NCI-H1417 treated with DMSO at 0.1 percent for 48 hours (cell line): ENCODE results near the gene CIB1.

Experiments used
- DNase-seq: peaks from one replicate; lab custom pipeline; 2025; lab: John Stamatoyannopoulos, UW

Gene CIB1

DNA sequence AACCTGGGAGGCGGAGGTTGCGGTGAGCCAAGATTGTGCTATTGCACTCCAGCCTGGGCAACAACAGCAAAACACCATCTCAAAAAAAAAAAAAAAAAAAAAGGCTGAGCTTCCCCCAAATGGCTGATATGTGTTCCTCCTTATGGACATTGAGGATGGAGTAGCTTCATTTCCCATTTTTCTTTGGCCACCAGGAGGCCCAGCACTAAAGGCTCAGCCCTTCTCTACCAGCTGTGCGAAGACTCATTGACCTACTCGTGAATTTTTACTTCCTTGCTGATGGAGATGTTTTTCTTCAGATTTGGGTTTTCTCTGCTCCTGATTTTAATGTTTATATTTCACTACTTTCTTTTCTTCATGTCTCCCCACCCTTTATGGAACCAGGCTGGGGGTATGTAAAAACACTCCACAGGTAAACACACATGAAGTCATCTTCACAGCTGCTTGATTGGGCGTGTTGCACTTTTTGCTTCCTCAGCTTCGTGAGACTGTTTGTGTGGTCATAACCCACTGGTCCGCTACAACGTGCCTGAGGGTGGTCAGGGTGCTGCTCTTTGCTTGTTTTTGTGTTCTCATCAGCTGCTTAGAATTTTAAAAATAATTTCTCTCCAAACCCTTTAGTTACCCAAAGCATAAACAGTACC, 19.1 kb downstream of the CIB1 start:
- no peak for DNase-seq

DNA sequence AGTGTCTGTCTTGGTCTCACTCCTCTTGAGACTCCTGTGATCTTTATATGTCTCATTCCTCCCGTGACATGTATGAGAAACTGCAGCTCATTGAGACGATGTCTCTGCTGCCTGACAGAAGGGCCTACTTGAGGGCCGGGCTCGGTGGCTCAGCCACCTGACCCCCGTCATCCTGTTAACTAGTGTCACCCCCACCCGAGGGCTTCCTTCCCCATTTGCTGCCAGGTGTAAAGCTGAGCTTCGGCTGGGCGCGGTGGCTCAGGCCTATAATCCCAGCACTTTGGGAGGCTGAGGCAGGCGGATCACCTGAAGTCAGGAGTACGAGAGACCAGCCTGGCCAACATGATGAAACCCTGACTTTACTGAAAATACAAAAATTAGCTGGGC, 19.9 kb downstream of the CIB1 start:
- no peak for DNase-seq

- DNase-seq: no peak
Observed at GRCh38 chr15:90213122-90213817, 20.5 kb downstream of the CIB1 start.

DNA sequence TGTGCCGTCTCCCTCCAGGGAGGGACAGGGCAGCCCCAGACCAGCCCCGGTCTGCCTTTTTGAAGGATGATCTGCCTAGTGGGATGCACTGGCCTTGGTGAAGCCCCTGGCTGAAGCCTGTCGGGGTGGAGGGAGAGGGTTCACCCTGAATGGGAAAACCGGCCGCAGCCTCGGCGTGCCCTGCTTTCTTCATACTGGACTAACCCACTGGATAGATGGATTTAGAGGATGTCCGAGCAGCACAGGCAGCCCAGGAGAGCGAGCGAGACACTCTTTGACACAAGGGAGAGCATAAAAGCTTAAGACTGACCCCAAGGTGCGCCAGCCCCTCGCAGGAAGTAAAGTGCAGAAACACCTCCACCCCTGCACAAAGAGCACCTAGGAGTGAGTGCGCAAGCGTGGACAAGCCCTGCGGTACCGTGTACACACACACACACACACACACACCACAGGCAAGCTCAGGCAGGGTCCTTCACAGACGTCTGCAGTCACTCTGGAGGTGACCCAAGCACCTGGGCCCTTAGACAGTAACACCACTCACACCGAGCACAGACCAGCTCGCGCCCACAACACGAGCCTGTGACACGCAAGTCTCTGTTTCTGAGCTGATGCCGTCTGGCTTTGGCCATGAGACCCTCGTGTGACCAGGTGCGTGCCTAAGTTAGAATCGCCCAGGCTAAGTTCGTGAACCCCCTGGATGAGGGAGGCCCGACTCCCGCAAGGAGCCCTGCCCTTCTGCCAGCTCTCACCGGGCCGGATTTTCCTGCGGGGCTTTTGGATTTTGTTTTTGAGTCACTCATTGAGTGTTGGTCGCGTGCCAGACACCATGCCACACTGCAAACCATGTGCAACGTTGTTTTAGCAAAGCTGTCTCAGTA, 21.3 kb downstream of the CIB1 start:
- no peak for DNase-seq

- DNase-seq: no peak
Observed at GRCh38 chr15:90211440-90212143, 22.1 kb downstream of the CIB1 start.

- DNase-seq: no peak
Observed at GRCh38 chr15:90211009-90211408, 22.7 kb downstream of the CIB1 start.

GRCh38 chr15:90210593-90210992, 23.1 kb downstream of the CIB1 start:
- DNase-seq: no peak

DNA sequence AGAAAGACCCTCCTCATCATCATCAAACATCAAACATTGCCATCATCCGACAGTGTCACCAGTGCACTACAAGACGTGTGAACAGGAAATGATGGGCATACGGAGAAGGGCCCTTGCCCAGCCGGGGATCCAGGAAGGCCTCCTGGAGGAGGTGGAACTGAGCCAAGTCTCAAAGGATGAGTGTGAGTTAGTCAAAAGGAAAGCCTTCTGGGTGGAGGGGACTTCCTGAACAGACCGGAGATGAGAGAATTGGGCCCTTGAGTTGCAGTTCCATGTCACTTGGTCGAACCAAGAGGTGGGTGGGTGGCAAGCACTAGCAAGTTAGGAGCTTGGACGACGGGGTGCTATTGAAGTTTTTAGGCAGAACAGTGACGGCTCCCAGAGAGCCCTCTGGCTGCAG, 24.1 kb downstream of the CIB1 start:
- DNase-seq: no peak

DNA sequence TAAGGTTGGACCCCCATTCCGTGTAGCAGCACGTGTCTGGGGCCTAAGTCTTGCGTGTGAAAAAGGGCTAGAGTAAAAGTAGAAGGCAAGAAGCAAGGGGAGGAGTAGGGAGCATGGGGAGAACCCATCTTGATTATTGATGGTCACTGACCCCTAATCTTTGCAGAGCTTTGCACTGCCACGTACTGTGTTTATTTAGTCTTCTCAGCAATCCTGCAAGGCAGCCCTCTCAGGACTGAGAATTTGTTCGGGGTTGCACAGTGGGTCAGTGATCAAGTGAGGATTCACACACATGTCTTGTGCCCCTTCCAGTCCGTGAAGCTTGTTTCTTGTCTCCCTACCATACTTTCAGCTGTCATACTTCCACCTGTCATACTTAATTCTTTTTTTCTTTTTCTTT, 25.4 kb downstream of the CIB1 start:
- DNase-seq: no peak

GRCh38 chr15:90207252-90207651, 26.5 kb downstream of the CIB1 start:
- no peak for DNase-seq

- no peak for DNase-seq
Observed at GRCh38 chr15:90205886-90206285, 27.9 kb downstream of the CIB1 start.

DNA sequence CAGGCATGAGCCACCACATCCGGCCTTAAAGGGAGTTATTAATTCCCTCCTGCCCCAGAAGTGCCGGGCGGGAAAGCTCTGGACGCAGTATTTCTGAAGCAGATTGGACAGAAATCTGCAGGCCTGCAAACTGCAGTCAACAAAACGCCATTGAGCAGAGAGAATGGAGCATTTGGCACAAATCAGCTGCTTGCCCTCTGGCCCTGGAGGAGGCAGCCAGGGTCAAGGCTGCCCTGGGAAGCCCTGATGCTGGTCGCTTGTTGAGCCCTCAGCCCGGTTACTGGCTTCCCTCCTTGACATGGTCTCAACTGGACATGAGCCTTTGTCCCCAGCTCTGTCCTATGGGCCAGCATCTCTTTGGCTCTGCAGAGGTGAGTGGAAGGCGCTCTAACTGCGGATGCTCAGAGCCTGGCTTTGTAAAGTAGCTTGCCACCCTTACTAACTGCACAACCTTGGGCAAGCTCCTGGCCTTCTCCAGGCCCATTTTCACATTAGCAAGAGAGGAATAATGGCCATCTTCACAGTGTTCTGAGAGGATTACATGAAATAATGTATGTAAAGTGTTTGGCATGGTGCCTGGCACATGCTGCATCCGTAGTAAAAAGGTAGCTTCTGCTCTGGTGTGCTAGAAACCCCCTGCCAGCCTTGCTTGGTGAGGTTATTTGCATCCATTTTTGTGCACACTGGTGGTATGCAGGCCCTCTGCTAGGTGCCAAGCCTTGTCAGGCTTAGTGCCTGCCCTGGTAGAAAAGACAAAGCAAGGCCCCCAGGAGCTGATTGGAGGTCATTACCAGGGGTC, 28.5 kb downstream of the CIB1 start:
- DNase-seq: no peak

DNA sequence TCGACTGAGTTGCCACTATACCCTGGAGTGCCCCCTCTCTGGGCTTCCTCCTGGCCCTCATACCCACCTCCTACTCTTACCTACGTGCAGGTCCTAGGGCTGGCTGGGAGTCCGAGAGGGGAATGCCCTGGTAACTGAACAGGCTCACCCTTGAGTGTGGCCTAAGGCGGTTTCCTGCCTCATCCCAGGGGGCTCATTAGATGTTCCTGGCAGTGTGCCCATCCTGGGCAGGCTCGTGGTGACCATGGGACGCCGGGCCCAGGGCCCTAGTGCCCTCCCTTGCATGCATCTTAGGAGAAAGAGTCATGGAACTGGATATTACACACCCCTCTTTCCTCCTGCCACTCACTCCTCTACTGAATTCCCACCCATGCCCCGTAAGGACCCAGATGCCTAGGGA, 29.8 kb downstream of the CIB1 start:
- no peak for DNase-seq

- DNase-seq: no peak
Observed at GRCh38 chr15:90203473-90203872, 30.3 kb downstream of the CIB1 start.

- no peak for DNase-seq
Observed at GRCh38 chr15:90202929-90203328, 30.8 kb downstream of the CIB1 start.

DNA sequence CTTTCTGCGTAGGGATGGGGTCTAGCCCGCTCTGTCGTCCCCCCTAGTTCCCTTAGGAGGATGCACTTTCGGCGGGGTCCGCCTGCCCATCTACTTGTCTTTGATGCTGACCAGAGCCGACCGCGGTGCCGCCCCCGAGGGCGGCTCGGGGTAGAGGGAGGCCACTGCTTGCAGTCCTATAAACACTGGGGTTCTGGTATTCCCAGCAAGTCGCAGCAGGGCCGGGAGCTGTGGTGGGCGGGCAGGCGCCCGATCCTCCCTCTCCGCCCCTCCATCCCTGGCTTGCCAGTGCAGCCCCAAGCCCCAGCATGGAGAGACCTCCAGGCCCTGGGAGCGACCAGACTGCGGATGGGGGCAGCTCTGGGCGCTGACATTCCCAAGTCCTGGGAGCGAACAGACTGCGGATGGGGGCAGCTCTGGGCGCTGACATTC, 31.8 kb downstream of the CIB1 start:
- DNase-seq: no peak

DNA sequence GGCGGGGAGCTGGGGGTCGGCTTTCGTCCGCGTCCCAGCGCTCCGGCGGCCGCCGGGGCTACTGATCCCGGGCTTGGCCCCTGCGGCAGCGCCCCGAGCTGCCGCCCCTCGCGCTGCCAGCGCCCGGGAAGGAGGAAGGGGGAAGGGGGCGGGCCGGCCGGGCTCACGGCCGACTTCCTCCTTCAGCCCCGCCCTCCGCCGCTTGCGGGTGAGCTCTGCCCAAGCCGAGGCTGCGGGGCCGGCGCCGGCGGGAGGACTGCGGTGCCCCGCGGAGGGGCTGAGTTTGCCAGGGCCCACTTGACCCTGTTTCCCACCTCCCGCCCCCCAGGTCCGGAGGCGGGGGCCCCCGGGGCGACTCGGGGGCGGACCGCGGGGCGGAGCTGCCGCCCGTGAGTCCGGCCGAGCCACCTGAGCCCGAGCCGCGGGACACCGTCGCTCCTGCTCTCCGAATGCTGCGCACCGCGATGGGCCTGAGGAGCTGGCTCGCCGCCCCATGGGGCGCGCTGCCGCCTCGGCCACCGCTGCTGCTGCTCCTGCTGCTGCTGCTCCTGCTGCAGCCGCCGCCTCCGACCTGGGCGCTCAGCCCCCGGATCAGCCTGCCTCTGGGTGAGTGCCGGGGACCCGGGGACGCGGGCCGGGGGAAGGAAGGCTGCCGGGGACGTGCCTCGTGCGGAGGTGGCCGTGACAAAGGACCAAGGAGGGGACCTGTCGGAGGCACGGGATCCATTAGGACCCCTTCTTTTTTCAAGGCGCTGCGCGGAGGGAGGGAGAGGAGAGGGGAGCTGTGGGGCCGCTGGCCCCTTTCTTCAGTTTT, 32.4 kb downstream of the CIB1 start, which contains the start of gene SEMA4B:
TSS of gene SEMA4B (plus strand) at position 201 of the 814 bp plus-strand sequence. CDS start at position 450, 249 bp downstream.
- no peak for DNase-seq

DNA sequence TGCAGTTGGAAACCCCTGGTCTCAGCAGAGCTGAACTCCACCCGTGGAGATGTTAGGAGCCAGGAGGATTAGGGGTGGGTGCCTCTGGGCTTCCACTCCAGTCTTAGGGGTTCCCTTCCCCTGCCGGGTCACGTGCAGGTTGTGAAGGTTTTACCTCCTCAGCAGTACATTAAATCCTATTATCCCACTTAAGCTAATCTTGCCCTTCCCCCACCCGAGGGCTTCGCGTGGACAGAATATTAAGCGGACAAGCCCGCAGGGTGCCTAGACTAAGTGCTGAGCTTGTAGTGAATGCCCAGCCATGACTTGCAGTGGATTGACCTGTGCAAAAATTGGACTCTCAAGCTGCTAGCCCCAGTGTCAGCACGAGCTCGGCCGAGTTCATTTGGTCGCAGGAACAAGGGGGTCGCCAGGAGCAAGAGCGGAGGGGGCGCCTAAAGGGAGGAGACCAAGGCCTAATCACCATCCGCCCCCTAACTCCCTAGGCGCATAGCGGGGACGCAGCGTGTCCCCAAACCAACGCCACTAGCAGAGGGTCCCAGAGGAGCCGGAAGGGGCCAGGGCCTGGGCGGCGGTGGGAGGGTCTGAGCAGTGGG, 33.1 kb downstream of the CIB1 start:
- DNase-seq: no peak

DNA sequence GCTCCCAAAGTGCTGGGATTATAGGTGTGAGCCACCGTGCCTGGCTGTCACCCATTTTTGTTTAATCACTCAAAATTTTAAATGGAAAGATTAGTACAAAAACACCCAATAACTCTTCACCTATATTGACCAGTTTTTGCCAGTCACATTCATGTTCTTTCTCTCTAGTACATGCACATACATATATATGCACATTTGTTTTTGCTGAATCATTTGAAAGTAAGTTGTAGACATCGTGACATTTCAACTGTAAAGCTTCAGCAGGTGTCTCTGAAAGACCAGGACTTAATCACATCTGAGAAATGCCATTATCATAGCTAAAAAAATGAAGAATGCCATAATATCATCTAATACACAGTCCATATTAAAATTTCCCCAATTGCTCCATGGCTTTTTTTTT, 39.1 kb downstream of the CIB1 start:
- no peak for DNase-seq
